MCF 10A (cell line): Measurements from ENCODE around the gene TMEM163. TPM values are rescaled to one million over a fixed set of nuclear protein-coding genes. Genes with fewer than 3 reads are reported as not detected.

Source experiments
- BruUV-seq: library from RNA; stranded (reverse); fragments of 400-500 nt; replicated peaks from 2 replicates; lab custom pipeline; 2021; lab: Mats Ljungman, UMichigan
- CTCF ChIA-PET: fragments of 300-600 bp; sonication (Branson Sonifier 250); formaldehyde crosslinking; extraction: SDS; loops from one replicate; lab custom pipeline; 2021; ENCODE audit warnings: antibody characterized with exemption, inconsistent platforms; lab: Yijun Ruan, JAX
- POLR2A ChIA-PET: fragments of 300-600, 350-650 bp; sonication (Branson Sonifier 250); formaldehyde crosslinking; extraction: SDS; loops from one replicate; lab custom pipeline; 2020; ENCODE audit warnings: antibody characterized with exemption, inconsistent platforms; lab: Yijun Ruan, JAX
- DNase-seq: peaks from one replicate; pipeline ENCODE4 v3.0.0-alpha.2; 2018; ENCODE audit not compliant: unreplicated experiment
- H3K27ac Mint-ChIP-seq: one replicate; pipeline ENCODE4 v1.8.0; 2022; ENCODE audit warnings: mild to moderate bottlenecking, low read depth, mixed read lengths; ENCODE audit not compliant: unreplicated experiment
- H3K27me3 Mint-ChIP-seq: one replicate; pipeline ENCODE4 v1.8.0; 2022; ENCODE audit warnings: mixed read lengths; ENCODE audit not compliant: insufficient read depth, unreplicated experiment
- H3K36me3 Mint-ChIP-seq: one replicate; pipeline ENCODE4 v1.8.0; 2022; ENCODE audit warnings: mild to moderate bottlenecking, moderate library complexity, mixed read lengths; ENCODE audit not compliant: insufficient read depth, unreplicated experiment
- H3K4me1 Mint-ChIP-seq: one replicate; pipeline ENCODE4 v1.8.0; 2022; ENCODE audit warnings: mixed read lengths; ENCODE audit not compliant: insufficient read depth, unreplicated experiment
- H3K4me3 Mint-ChIP-seq: one replicate; pipeline ENCODE4 v1.8.0; 2022; ENCODE audit warnings: mild to moderate bottlenecking, moderate library complexity, mixed read lengths; ENCODE audit not compliant: unreplicated experiment
- H3K9me3 Mint-ChIP-seq: one replicate; pipeline ENCODE4 v1.8.0; 2022; ENCODE audit warnings: mixed read lengths; ENCODE audit not compliant: unreplicated experiment
- intact Hi-C: fragments of 100-400 bp; cut with micrococcal nuclease; formaldehyde crosslinking; loops from 2 replicates; pipeline ENCODE4 v1.14.1; 2022
- total RNA-seq: library from RNA; stranded (reverse); gene quantifications from 2 replicates; pipeline ENCODE4 v1.2.3, GENCODE V29; 2022
- TF ChIP-seq, protein P1 (sequence below): fragments of 200-600 bp; IDR thresholded peaks from one replicate; pipeline ENCODE4 v1.8.0; 2022; ENCODE audit warnings: antibody characterized with exemption, mild to moderate bottlenecking; ENCODE audit not compliant: unreplicated experiment

TMEM163 gene
- total RNA-seq, 1 experiment from 2014 or later = not detected

DNA sequence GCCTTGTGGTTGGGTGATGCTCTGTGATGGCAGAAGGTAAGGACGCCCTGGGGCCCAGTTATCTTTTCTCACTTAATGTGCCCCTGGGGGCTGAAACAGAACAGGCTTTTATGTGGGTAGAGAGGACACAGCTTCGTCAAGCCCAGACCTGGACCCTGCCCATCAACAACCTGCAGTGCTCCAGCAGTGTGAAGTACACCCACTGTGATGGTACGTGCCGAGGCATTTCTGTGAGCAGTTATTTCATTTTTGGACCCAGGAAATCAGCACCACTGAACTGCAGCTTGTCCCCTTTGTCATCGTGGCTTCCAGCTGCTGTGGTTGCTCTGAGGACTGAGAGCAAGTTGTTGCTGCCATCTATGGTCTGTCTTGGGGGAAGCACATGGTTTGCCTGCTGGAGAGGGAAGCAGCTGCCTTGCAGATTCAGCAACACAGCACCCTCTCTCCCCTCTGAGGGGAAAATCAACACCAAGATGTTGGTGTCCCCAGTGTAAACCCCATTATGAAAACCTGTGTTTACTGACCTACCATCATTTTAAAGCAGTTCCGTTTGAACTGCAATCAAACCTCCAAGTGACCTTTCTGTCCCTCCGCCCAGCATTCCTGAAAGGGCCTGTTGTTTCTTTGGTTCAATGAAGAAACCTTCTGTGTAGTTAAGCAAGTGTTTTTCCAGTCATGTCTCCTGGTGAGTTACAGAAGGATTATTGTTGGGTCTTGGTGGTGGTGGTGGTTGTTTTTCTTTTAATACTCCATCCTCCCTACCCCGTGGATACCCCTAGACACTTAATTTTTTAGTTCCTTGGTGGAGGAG is 306.8 kb downstream of the TMEM163 start:
- CTCF ChIA-PET = interaction anchor here (0.6 to 6.7 kb wide), 60 partner anchors 9 to 1001 kb away, joined by 3 to 169 read pairs (median 4); no protein-coding TSS in a partner anchor

DNA sequence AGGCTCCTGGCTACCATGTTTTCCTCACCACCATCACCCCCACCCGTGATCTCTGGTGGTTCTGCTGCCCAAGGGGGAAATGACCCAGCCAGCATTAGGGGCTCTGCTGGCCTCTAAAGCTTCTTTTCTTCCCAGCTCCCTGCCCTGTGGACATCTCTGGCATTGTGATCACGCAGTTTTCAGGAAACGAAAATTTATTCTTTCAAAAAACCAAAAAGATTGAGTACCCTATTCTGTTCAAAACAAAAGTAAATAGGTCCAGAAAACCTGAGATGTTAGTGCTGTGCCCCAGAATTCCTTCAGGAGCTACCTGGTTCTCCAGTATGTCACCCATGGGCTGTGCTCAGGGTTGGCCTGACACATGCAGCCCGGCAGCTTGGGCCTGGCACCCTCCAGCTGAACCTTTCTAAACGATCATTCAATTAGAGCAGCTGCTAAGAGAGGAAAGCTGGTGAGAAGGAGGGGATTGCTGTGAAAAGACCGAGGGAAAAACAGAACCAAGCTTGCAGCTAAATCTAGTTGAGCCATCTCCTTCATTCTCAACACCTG is 307.4 kb downstream of the TMEM163 start:
- no peaks in the 10 kb centered on the region for H3K27me3 Mint-ChIP-seq
- TF ChIP-seq, protein P1, sequence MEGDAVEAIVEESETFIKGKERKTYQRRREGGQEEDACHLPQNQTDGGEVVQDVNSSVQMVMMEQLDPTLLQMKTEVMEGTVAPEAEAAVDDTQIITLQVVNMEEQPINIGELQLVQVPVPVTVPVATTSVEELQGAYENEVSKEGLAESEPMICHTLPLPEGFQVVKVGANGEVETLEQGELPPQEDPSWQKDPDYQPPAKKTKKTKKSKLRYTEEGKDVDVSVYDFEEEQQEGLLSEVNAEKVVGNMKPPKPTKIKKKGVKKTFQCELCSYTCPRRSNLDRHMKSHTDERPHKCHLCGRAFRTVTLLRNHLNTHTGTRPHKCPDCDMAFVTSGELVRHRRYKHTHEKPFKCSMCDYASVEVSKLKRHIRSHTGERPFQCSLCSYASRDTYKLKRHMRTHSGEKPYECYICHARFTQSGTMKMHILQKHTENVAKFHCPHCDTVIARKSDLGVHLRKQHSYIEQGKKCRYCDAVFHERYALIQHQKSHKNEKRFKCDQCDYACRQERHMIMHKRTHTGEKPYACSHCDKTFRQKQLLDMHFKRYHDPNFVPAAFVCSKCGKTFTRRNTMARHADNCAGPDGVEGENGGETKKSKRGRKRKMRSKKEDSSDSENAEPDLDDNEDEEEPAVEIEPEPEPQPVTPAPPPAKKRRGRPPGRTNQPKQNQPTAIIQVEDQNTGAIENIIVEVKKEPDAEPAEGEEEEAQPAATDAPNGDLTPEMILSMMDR = no peak
- no peak for DNase-seq
- no TSS peak for BruUV-seq
- peaks cover 5% of the 10 kb centered on the region for H3K36me3 Mint-ChIP-seq
- ChIA-PET CTCF (interaction anchor here (0.6 to 6.7 kb wide), 53 partner anchors 10 to 1002 kb away, joined by 3 to 169 read pairs (median 5); no protein-coding TSS in a partner anchor), POLR2A (interaction anchor here (1.0 to 2.4 kb wide), 6 partner anchors 9 to 294 kb away, joined by 3 to 11 read pairs (median 4); no protein-coding TSS in a partner anchor)
- H3K4me1 Mint-ChIP-seq = peaks cover 29% of the 10 kb centered on the region
- no peak overlapping the region for H3K27ac Mint-ChIP-seq
- intact Hi-C loops = loop anchor here (5.0 kb wide), 1 partner anchor 204 kb away; no protein-coding TSS in a partner anchor
- H3K9me3 Mint-ChIP-seq = no peaks in the 10 kb centered on the region
- H3K4me3 Mint-ChIP-seq = no peak overlapping the region

More for the DNA sequence above, 306.8 kb downstream of the TMEM163 start:
- Mint-ChIP-seq H3K4me3 (no peak overlapping the region), H3K27me3 (no peaks in the 10 kb centered on the region), H3K4me1 (peaks cover 23% of the 10 kb centered on the region), H3K36me3 (peaks cover 5% of the 10 kb centered on the region), H3K27ac (no peak overlapping the region), H3K9me3 (no peaks in the 10 kb centered on the region)
- BruUV-seq = no TSS peak
- intact Hi-C loops = loop anchor here (1.0 to 5.0 kb wide), 5 partner anchors 36 to 525 kb away; no protein-coding TSS in a partner anchor
- TF ChIP-seq, protein P1 = peak; percentile 54
- DNase-seq = peak; percentile 66
- POLR2A ChIA-PET = interaction anchor here (0.7 to 2.4 kb wide), 7 partner anchors 10 to 294 kb away, joined by 3 to 11 read pairs (median 3); no protein-coding TSS in a partner anchor

DNA sequence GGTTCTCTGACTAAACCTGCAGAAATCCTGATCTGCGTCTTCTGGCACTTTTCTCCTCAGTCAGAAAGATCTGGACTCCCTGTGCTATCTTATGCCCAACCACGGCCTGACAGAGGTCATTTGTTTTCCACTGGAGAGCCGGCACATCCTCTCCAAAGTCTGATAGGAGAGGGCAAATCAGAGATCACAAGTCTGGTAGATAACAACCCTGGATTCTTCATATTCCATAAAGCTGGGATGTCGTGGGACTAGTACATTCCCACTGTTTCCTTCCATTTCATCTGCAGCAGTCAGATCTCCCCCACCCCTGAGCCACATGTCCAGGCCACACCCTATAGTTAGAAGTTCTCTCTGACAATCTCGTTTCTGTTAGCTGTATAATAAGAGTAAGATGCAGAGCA is 308.0 kb downstream of the TMEM163 start:
- CTCF ChIA-PET = interaction anchor here (0.6 to 6.7 kb wide), 34 partner anchors 10 to 525 kb away, joined by 3 to 169 read pairs (median 6); no protein-coding TSS in a partner anchor
- H3K4me3 Mint-ChIP-seq = no peak overlapping the region
- H3K4me1 Mint-ChIP-seq = peaks cover 34% of the 10 kb centered on the region
- POLR2A ChIA-PET = interaction anchor here (1.0 to 2.4 kb wide), 3 partner anchors 34 to 293 kb away, joined by 4 to 11 read pairs (median 6); no protein-coding TSS in a partner anchor
- TF ChIP-seq, protein P1 = no peak
- H3K36me3 Mint-ChIP-seq = peaks cover 5% of the 10 kb centered on the region
- no peaks in the 10 kb centered on the region for H3K9me3 Mint-ChIP-seq
- BruUV-seq = no TSS peak
- no peaks in the 10 kb centered on the region for H3K27me3 Mint-ChIP-seq
- DNase-seq = no peak
- intact Hi-C loops = loop anchor here (5.0 kb wide), 1 partner anchor 204 kb away; no protein-coding TSS in a partner anchor
- H3K27ac Mint-ChIP-seq = no peak overlapping the region
